ENCODE results near the gene TPK1.

Gene TPK1

GRCh38 chr7:144474363-144474762 is 361.5 kb downstream of the TPK1 start:
- TF ChIP-seq CTCF (IDR thresholded peaks at IDR 0.05; ENCODE audit: extremely low read depth, insufficient read depth, missing control alignments) = no peak
- no peak for DNase-seq (ENCODE audit: low spot score)
- in situ Hi-C loops (cut with MboI; ENCODE audit: low pct_unique_long_range_greater_than_20kb, low sequenced_read_pairs, unreplicated experiment) = no loop called here

- no peak for TF ChIP-seq CTCF (IDR thresholded peaks at IDR 0.05; ENCODE audit: extremely low read depth, insufficient read depth, missing control alignments)
- DNase-seq (ENCODE audit: low spot score) = no peak
- in situ Hi-C loops (cut with MboI; ENCODE audit: low pct_unique_long_range_greater_than_20kb, low sequenced_read_pairs, unreplicated experiment) = no loop called here
These were observed 361.9 kb downstream of the TPK1 start for GRCh38 chr7:144473908-144474307.

- TF ChIP-seq CTCF (IDR thresholded peaks at IDR 0.05; ENCODE audit: extremely low read depth, insufficient read depth, missing control alignments) = no peak
- in situ Hi-C loops (cut with MboI; ENCODE audit: low pct_unique_long_range_greater_than_20kb, low sequenced_read_pairs, unreplicated experiment) = no loop called here
- no peak for DNase-seq (ENCODE audit: low spot score)
These were observed 365.8 kb downstream of the TPK1 start for GRCh38 chr7:144470078-144470477.

GRCh38 chr7:144468990-144469732 is 366.7 kb downstream of the TPK1 start:
- no peak for DNase-seq (ENCODE audit: low spot score)
- no peak for TF ChIP-seq CTCF (IDR thresholded peaks at IDR 0.05; ENCODE audit: extremely low read depth, insufficient read depth, missing control alignments)
- in situ Hi-C loops (cut with MboI; ENCODE audit: low pct_unique_long_range_greater_than_20kb, low sequenced_read_pairs, unreplicated experiment) = no loop called here

GRCh38 chr7:144459635-144460034 is 376.2 kb downstream of the TPK1 start:
- no peak for DNase-seq (ENCODE audit: low spot score)
- no peak for TF ChIP-seq CTCF (IDR thresholded peaks at IDR 0.05; ENCODE audit: extremely low read depth, insufficient read depth, missing control alignments)
- in situ Hi-C loops (cut with MboI; ENCODE audit: low pct_unique_long_range_greater_than_20kb, low sequenced_read_pairs, unreplicated experiment) = no loop called here

- DNase-seq (ENCODE audit: low spot score) = no peak
- in situ Hi-C loops (cut with MboI; ENCODE audit: low pct_unique_long_range_greater_than_20kb, low sequenced_read_pairs, unreplicated experiment) = no loop called here
- no peak for TF ChIP-seq CTCF (IDR thresholded peaks at IDR 0.05; ENCODE audit: extremely low read depth, insufficient read depth, missing control alignments)
These were observed 380.8 kb downstream of the TPK1 start for GRCh38 chr7:144455040-144455404.
